ENCODE results near the gene LGR5. TPM values are rescaled to one million over a fixed set of nuclear protein-coding genes. Genes with fewer than 3 reads are reported as not detected.

The LGR5 gene
- total RNA-seq, 2 experiments from 2014 or later, result not detected

GRCh38 chr12:71411635-71412034 lies 28.0 kb upstream of the LGR5 start:
- no peaks in the 10 kb centered on the region for H3K4me1 Mint-ChIP-seq (ENCODE audit: low read depth)
- no peaks in the 10 kb centered on the region for H3K36me3 Mint-ChIP-seq (ENCODE audit: low read depth)
- ATAC-seq (ENCODE audit: poor library complexity), result no peak
- no peak for DNase-seq
- no peaks in the 10 kb centered on the region for H3K4me1 ChIP-seq (ENCODE audit: insufficient read depth, low read length)
- CTCF ChIA-PET, result no interaction called here
- no peak overlapping the region for H3K27ac Mint-ChIP-seq
- H3K9me3 ChIP-seq (ENCODE audit: control insufficient read depth in 1 of 2, insufficient read depth in 1 of 2, low read length in 2 of 2), result peaks cover 5 to 17% of the 10 kb centered on the region in 2 experiments
- H3K4me3 Mint-ChIP-seq, result no peak overlapping the region
- POLR2A ChIA-PET, result no interaction called here
- no peak overlapping the region for H3K27ac ChIP-seq (ENCODE audit: low read depth in 1 of 2, low read length in 2 of 2)
- no peak for TF ChIP-seq CTCF (IDR thresholded peaks at IDR 0.05)
- peaks cover 5% of the 10 kb centered on the region for H3K9me3 Mint-ChIP-seq
- no peaks in the 10 kb centered on the region for H3K36me3 ChIP-seq (ENCODE audit: insufficient read depth, low read length)
- H3K27me3 Mint-ChIP-seq, result peaks cover 11% of the 10 kb centered on the region
- intact Hi-C loops (cut with DNase I, micrococcal nuclease), result loop anchor here in 1 of 2 experiments (10.0 kb wide), 1 partner anchor 143 kb away; no protein-coding TSS in a partner anchor
- H3K27me3 ChIP-seq (ENCODE audit: control insufficient read depth in 1 of 2, insufficient read depth in 2 of 2, low read length in 2 of 2), result peaks cover 0 to 4% of the 10 kb centered on the region in 2 experiments
- H3K4me3 ChIP-seq (ENCODE audit: low read length), result no peak overlapping the region

- H3K4me3 Mint-ChIP-seq, result no peak overlapping the region
- POLR2A ChIA-PET, result interaction anchor here (1.0 to 2.3 kb wide), 3 partner anchors 221 to 424 kb away, joined by 3 to 7 read pairs (median 6); no protein-coding TSS in a partner anchor
- no peaks in the 10 kb centered on the region for H3K4me1 Mint-ChIP-seq (ENCODE audit: low read depth)
- H3K27ac Mint-ChIP-seq, result no peak overlapping the region
- peaks cover under 1 to 8% of the 10 kb centered on the region in 2 experiments for H3K9me3 ChIP-seq (ENCODE audit: control insufficient read depth in 1 of 2, insufficient read depth in 1 of 2, low read length in 2 of 2)
- no peaks in the 10 kb centered on the region for H3K36me3 Mint-ChIP-seq (ENCODE audit: low read depth)
- peaks cover 6% of the 10 kb centered on the region for H3K27me3 Mint-ChIP-seq
- CTCF ChIA-PET, result interaction anchor here (0.6 to 3.8 kb wide), 3 partner anchors 15 to 332 kb away, joined by 3 to 24 read pairs (median 3); no protein-coding TSS in a partner anchor
- H3K36me3 ChIP-seq (ENCODE audit: insufficient read depth, low read length), result no peaks in the 10 kb centered on the region
- DNase-seq (peak in 5 of 14 experiments; percentile 10 to 71 (median 56)), ATAC-seq (ENCODE audit: poor library complexity) (peak; percentile 52)
- peaks cover 0 to 5% of the 10 kb centered on the region in 2 experiments for H3K27me3 ChIP-seq (ENCODE audit: control insufficient read depth in 1 of 2, insufficient read depth in 2 of 2, low read length in 2 of 2)
- intact Hi-C loops (cut with DNase I, micrococcal nuclease), result loop anchor here (1.0 to 10.0 kb wide), 4 partner anchors 139 to 332 kb away; no protein-coding TSS in a partner anchor
- no peak overlapping the region for H3K27ac ChIP-seq (ENCODE audit: low read depth in 1 of 2, low read length in 2 of 2)
- no peaks in the 10 kb centered on the region for H3K4me1 ChIP-seq (ENCODE audit: insufficient read depth, low read length)
- no peak overlapping the region for H3K4me3 ChIP-seq (ENCODE audit: low read length)
- TF ChIP-seq CTCF (IDR thresholded peaks at IDR 0.05), result peak; percentile 79
- H3K9me3 Mint-ChIP-seq, result peaks cover 3% of the 10 kb centered on the region
Observed at GRCh38 chr12:71415336-71416231, 24.0 kb upstream of the LGR5 start.

GRCh38 chr12:71417181-71417580 lies 22.4 kb upstream of the LGR5 start:
- Mint-ChIP-seq H3K4me3 (no peak overlapping the region), H3K27me3 (peaks cover 6% of the 10 kb centered on the region), H3K9me3 (no peaks in the 10 kb centered on the region), H3K4me1 (ENCODE audit: low read depth) (no peaks in the 10 kb centered on the region), H3K27ac (no peak overlapping the region), H3K36me3 (ENCODE audit: low read depth) (no peaks in the 10 kb centered on the region)
- Histone ChIP-seq H3K9me3 (ENCODE audit: control insufficient read depth in 1 of 2, insufficient read depth in 1 of 2, low read length in 2 of 2) (peaks cover 0 to 8% of the 10 kb centered on the region in 2 experiments), H3K4me1 (ENCODE audit: insufficient read depth, low read length) (no peaks in the 10 kb centered on the region), H3K27me3 (ENCODE audit: control insufficient read depth in 1 of 2, insufficient read depth in 2 of 2, low read length in 2 of 2) (peaks cover 0 to 5% of the 10 kb centered on the region in 2 experiments), H3K27ac (ENCODE audit: low read depth in 1 of 2, low read length in 2 of 2) (no peak overlapping the region), H3K36me3 (ENCODE audit: insufficient read depth, low read length) (no peaks in the 10 kb centered on the region), H3K4me3 (ENCODE audit: low read length) (no peak overlapping the region)
- no peak for TF ChIP-seq CTCF (IDR thresholded peaks at IDR 0.05)
- CTCF ChIA-PET, result interaction anchor here (3.8 kb wide), 1 partner anchor 330 kb away, joined by 24 read pairs; no protein-coding TSS in a partner anchor
- DNase-seq (no peak), ATAC-seq (ENCODE audit: poor library complexity) (no peak)
- intact Hi-C loops (cut with DNase I, micrococcal nuclease), result loop anchor here (2.0 to 10.0 kb wide), 2 partner anchors 138 to 220 kb away; no protein-coding TSS in a partner anchor
- POLR2A ChIA-PET, result no interaction called here

Measured in CD4-positive, alpha-beta T cell (primary cell).